Heart left ventricle (tissue), 13 donors: Measurements from ENCODE around the gene CAPN9.

Source experiments
- CTCF ChIP-seq, 12 donors: fragments of 200-600 bp; sonication (generic) in 4 of 12; IDR thresholded peaks; one replicate each; pipeline versions ENCODE4 v1.5.0 to v1.8.0; 2018 to 2022; ENCODE audit warnings: antibody characterized with exemption in 12 of 12, mild to moderate bottlenecking in 5 of 12
- POLR2A ChIP-seq, 2 donors: fragments of 450-650 bp; IDR thresholded peaks; one replicate each; pipeline ENCODE4 v1.6.1; 2017; ENCODE audit warnings: antibody characterized with exemption in 2 of 2, mild to moderate bottlenecking in 2 of 2, moderate library complexity in 2 of 2
- donor health status: ischemic (EF 13 %, LVEDD 7.1; RV severe dilation, severe dysfunction).
- donor health status: DM: no; HTN: yes; CAD: no.
- donor health status: DM: no; HTN: no; CAD: no.
- donor health status: ischemic (EF 25% LVEDD 6.9; RV normal size, moderate dysfunction).
- donor health status: ischemic (EF 25% LVEDD 5.7; RV mildly dilated, moderate dysfunction).
- donor health status: ischemic (EF 35%, LVEDD 5.7; RV mildly dilated, moderate dysfunction).
- donor health status: nonischemic (EF 11% LVEDD 7.7; RV severe dilation, severe dysfunction).
- donor health status: DM: yes; HTN: yes; CAD: no.
- donor health status: PGD.
- donor health status: ischemic (EF 29% LVEDD 5.4; RV normal size, mild dysfunction).
- donor health status: nonischemic (EF 23%, LVEDD 6.1; RV moderate dilation, normal function).

- TF ChIP-seq POLR2A (IDR thresholded peaks at IDR 0.05) (no peak), CTCF (IDR thresholded peaks at IDR 0.05) (no peak)
These were observed 49.1 kb upstream of the CAPN9 start for GRCh38 chr1:230698130-230698529.
